WTC11 (cell line): Measurements from ENCODE around the gene LMO1.

ENCODE experiments used
- CTCF ChIP-seq: fragments of 200-600 bp; IDR thresholded peaks from 2 replicates; pipeline ENCODE4 v1.8.0; 2022; ENCODE audit warnings: antibody characterized with exemption
- E2F4 ChIP-seq: sonication (generic); formaldehyde crosslinking; IDR thresholded peaks from 2 replicates; pipeline ENCODE4 v1.8.1; 2022; ENCODE audit warnings: low read depth, mild to moderate bottlenecking, moderate library complexity, missing genetic modification reagents, borderline replicate concordance
- JAZF1 ChIP-seq: fragments of 250-450 bp; sonication (Bioruptor Pico); IDR thresholded peaks from 2 replicates; pipeline ENCODE4 v1.9.0; 2021; ENCODE audit warnings: moderate library complexity, mild to moderate bottlenecking, inconsistent platforms
- JUN ChIP-seq: sonication (generic); formaldehyde crosslinking; IDR thresholded peaks from 2 replicates; pipeline ENCODE4 v1.8.0; 2023; ENCODE audit warnings: mild to moderate bottlenecking, missing genetic modification reagents
- KAT7 ChIP-seq: sonication (generic); formaldehyde crosslinking; IDR thresholded peaks from 2 replicates; pipeline ENCODE4 v1.8.1; 2023; ENCODE audit warnings: missing genetic modification reagents, mild to moderate bottlenecking, borderline replicate concordance
- NFATC4 ChIP-seq: fragments of 250-450 bp; sonication (Bioruptor Pico); IDR thresholded peaks from 2 replicates; pipeline ENCODE4 v1.9.0; 2021; ENCODE audit warnings: mild to moderate bottlenecking
- NR3C1 ChIP-seq: sonication (generic); formaldehyde crosslinking; conservative IDR thresholded peaks from 2 replicates; pipeline ENCODE4 v1.8.1; 2023; ENCODE audit warnings: low read depth, mild to moderate bottlenecking, missing genetic modification reagents
- PRDM15 ChIP-seq: sonication (generic); formaldehyde crosslinking; IDR thresholded peaks from 2 replicates; pipeline ENCODE4 v1.8.0; 2022; ENCODE audit warnings: missing genetic modification reagents
- RORB ChIP-seq: fragments of 250-450 bp; sonication (Bioruptor Pico); IDR thresholded peaks from 2 replicates; pipeline ENCODE4 v1.9.0; 2021; ENCODE audit warnings: mild to moderate bottlenecking
- TF ChIP-seq, protein P1 (sequence below): sonication (generic); formaldehyde crosslinking; IDR thresholded peaks from 2 replicates; pipeline ENCODE4 v1.8.1; 2022; ENCODE audit warnings: mild to moderate bottlenecking, missing genetic modification reagents, moderate library complexity, borderline replicate concordance

GRCh38 chr11:8263109-8263768 lies 439 bp downstream of the LMO1 start:
- TF ChIP-seq NFATC4 (no peak), E2F4 (CRISPR knock-in tag) (no peak), NR3C1 (no peak), CTCF (no peak), JAZF1 (CRISPR knock-in tag) (no peak), JUN (CRISPR knock-in tag) (no peak), PRDM15 (no peak), RORB (CRISPR knock-in tag) (no peak), KAT7 (CRISPR knock-in tag) (no peak)
- TF ChIP-seq, protein P1, sequence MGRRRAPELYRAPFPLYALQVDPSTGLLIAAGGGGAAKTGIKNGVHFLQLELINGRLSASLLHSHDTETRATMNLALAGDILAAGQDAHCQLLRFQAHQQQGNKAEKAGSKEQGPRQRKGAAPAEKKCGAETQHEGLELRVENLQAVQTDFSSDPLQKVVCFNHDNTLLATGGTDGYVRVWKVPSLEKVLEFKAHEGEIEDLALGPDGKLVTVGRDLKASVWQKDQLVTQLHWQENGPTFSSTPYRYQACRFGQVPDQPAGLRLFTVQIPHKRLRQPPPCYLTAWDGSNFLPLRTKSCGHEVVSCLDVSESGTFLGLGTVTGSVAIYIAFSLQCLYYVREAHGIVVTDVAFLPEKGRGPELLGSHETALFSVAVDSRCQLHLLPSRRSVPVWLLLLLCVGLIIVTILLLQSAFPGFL = no peak
